DOHH2 (cell line): ENCODE measurements around the gene SIPA1.

Experiments
- EZH2phosphoT487 ChIP-seq: fragments of 200-600 bp; sonication (generic); IDR thresholded peaks from 2 replicates; pipeline ENCODE4 v1.6.1; 2017; ENCODE audit warnings: borderline replicate concordance, mild to moderate bottlenecking, antibody characterized with exemption, low read length, moderate library complexity, mixed read lengths
- TF ChIP-seq, protein P1 (sequence below): fragments of 200-600 bp; sonication (generic); IDR thresholded peaks from one replicate; pipeline ENCODE4 v1.5.1; 2014; ENCODE audit warnings: antibody characterized with exemption, mild to moderate bottlenecking, low read depth, low read length; ENCODE audit not compliant: poor library complexity, severe bottlenecking

DNA sequence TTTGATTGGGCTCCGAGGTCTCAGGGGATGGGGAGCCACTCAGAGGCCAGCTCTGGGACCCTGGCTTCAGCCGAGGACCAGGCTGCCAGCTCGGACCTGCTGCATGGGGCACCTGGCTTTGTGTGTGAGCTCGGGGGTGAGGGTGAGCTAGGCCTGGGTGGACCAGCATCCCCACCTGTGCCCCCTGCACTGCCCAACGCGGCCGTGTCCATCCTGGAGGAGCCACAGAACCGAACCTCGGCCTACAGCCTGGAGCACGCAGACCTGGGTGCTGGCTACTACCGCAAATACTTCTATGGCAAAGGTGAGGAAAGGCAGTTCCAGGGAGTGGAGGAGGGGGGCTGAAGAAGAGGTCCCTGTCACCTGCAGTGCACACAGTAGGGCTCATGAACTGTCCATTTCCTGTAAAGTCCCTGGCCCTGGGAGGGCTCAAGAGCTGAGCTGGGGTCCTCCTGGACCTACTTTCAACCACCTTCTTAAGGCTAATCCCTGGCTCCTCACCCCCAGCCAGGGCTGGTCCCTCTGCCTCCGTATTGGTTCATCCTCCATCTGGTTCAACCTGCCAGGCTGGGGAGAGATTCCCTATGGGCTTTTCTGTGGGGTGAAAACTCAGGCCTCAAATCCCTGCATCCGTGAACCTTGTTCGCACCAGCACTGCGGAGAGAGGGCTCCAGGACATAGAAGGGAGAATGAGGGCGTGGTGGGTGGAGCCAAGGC, 3.6 kb downstream of the SIPA1 start:
- TF ChIP-seq, protein P1, sequence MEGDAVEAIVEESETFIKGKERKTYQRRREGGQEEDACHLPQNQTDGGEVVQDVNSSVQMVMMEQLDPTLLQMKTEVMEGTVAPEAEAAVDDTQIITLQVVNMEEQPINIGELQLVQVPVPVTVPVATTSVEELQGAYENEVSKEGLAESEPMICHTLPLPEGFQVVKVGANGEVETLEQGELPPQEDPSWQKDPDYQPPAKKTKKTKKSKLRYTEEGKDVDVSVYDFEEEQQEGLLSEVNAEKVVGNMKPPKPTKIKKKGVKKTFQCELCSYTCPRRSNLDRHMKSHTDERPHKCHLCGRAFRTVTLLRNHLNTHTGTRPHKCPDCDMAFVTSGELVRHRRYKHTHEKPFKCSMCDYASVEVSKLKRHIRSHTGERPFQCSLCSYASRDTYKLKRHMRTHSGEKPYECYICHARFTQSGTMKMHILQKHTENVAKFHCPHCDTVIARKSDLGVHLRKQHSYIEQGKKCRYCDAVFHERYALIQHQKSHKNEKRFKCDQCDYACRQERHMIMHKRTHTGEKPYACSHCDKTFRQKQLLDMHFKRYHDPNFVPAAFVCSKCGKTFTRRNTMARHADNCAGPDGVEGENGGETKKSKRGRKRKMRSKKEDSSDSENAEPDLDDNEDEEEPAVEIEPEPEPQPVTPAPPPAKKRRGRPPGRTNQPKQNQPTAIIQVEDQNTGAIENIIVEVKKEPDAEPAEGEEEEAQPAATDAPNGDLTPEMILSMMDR = no peak
- no peak for TF ChIP-seq EZH2phosphoT487
